ENCODE measurements around the gene MEMO1.
"Not testable (repeated sequence)": the region's sequence is repeated elsewhere in the genome, so short reads cannot be mapped to it uniquely, and the experiment has no call there.

MEMO1 gene

GRCh38 chr2:32010670-32011484, at the start of gene MEMO1:
MEMO1 (minus strand) TSS chr2:32011008; CDS start chr2:32010247, 761 bp downstream.
- peak within 1 kb of the TSS; percentile 58 for H3K4me3 ChIP-seq (ENCODE audit: low read depth, low read length)
- in situ Hi-C loops (cut with HindIII; ENCODE audit: low sequenced_read_pairs), result no loop called here
- TF ChIP-seq, protein P1, sequence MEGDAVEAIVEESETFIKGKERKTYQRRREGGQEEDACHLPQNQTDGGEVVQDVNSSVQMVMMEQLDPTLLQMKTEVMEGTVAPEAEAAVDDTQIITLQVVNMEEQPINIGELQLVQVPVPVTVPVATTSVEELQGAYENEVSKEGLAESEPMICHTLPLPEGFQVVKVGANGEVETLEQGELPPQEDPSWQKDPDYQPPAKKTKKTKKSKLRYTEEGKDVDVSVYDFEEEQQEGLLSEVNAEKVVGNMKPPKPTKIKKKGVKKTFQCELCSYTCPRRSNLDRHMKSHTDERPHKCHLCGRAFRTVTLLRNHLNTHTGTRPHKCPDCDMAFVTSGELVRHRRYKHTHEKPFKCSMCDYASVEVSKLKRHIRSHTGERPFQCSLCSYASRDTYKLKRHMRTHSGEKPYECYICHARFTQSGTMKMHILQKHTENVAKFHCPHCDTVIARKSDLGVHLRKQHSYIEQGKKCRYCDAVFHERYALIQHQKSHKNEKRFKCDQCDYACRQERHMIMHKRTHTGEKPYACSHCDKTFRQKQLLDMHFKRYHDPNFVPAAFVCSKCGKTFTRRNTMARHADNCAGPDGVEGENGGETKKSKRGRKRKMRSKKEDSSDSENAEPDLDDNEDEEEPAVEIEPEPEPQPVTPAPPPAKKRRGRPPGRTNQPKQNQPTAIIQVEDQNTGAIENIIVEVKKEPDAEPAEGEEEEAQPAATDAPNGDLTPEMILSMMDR (IDR thresholded peaks at IDR 0.05; ENCODE audit: low read depth, low read length), result no peak
- peak; percentile 96 for DNase-seq (ENCODE audit: low read depth, low spot score)

DNA sequence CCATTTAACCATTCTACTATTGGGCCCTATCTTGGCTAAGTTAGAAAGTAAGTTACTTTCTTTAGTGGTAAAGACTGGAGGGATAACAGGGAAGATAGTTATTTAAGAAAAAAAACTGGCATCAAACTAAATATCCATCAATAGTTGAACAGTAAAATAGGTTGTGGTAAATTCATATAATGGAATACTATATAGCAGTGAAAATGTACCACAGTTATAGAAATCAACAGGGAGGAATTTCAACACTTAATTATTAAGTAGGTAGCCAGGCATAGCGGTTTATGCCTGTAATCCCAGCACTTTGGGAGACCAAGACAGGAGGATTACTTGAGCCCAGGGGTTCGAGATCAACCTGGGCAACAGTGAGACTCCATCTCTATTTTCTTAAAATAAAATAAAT, 49.5 kb upstream of the MEMO1 start:
- in situ Hi-C loops (cut with HindIII; ENCODE audit: low sequenced_read_pairs), result no loop called here

GRCh38 chr2:32058130-32058529, 47.3 kb upstream of the MEMO1 start:
- no peak overlapping the region for H3K4me3 ChIP-seq (ENCODE audit: low read depth, low read length)
- in situ Hi-C loops (cut with HindIII; ENCODE audit: low sequenced_read_pairs), result no loop called here
- DNase-seq (ENCODE audit: low read depth, low spot score), result peak; percentile 13
- TF ChIP-seq, protein P1 (IDR thresholded peaks at IDR 0.05; ENCODE audit: low read depth, low read length), result no peak

More for the DNA sequence above, 49.5 kb upstream of the MEMO1 start:
- no peak overlapping the region for H3K4me3 ChIP-seq (ENCODE audit: low read depth, low read length)
- no peak for DNase-seq (ENCODE audit: low read depth, low spot score)
- TF ChIP-seq, protein P1 (IDR thresholded peaks at IDR 0.05; ENCODE audit: low read depth, low read length), result no peak

- H3K4me3 ChIP-seq (ENCODE audit: low read depth, low read length); in situ Hi-C loops (cut with HindIII; ENCODE audit: low sequenced_read_pairs); DNase-seq (ENCODE audit: low read depth, low spot score): not testable (repeated sequence)
These were observed 43.8 kb upstream of the MEMO1 start for GRCh38 chr2:32054583-32054982.

GRCh38 chr2:32051836-32052439, 41.1 kb upstream of the MEMO1 start:
- in situ Hi-C loops (cut with HindIII; ENCODE audit: low sequenced_read_pairs), result no loop called here
- no peak overlapping the region for H3K4me3 ChIP-seq (ENCODE audit: low read depth, low read length)
- TF ChIP-seq, protein P1 (IDR thresholded peaks at IDR 0.05; ENCODE audit: low read depth, low read length), result no peak
- DNase-seq (ENCODE audit: low read depth, low spot score), result no peak

- TF ChIP-seq, protein P1 (IDR thresholded peaks at IDR 0.05; ENCODE audit: low read depth, low read length), result no peak
- in situ Hi-C loops (cut with HindIII; ENCODE audit: low sequenced_read_pairs), result no loop called here
- no peak for DNase-seq (ENCODE audit: low read depth, low spot score)
- H3K4me3 ChIP-seq (ENCODE audit: low read depth, low read length), result no peak overlapping the region
These were observed 32.8 kb upstream of the MEMO1 start for GRCh38 chr2:32043561-32043960.
